Omental fat pad (tissue), 4 donors: ENCODE measurements around the gene SLC48A1. TPM values are rescaled to one million over a fixed set of nuclear protein-coding genes. Genes with fewer than 3 reads are reported as not detected.

Experiments
- ATAC-seq: fragments of 150-250 bp; one replicate; pipeline ENCODE4 v1.9.1; 2016; ENCODE audit warnings: mild to moderate bottlenecking, moderate library complexity; ENCODE audit not compliant: low FRiP score
- DNase-seq: peaks from one replicate; pipeline ENCODE4 v3.0.0-alpha.2; 2019; ENCODE audit warnings: low spot score
- total RNA-seq, 4 donors: library from RNA; depleted of rRNA; stranded (reverse); fragments of >200 nt; gene quantifications; one replicate each; pipeline ENCODE4 v1.1.0, GENCODE V29; 2016
- TF ChIP-seq, protein P1 (sequence below), 3 donors: fragments of 450-650 bp; IDR thresholded peaks; one replicate each; pipeline ENCODE4 v1.5.1; 2016 to 2017; ENCODE audit warnings: antibody characterized with exemption in 3 of 3, mild to moderate bottlenecking in 3 of 3, moderate library complexity in 2 of 3

Gene SLC48A1
- total RNA-seq, 4 donors from 2014 or later: 27.6 to 50.3 (median 48.1) TPM

- TF ChIP-seq, protein P1, sequence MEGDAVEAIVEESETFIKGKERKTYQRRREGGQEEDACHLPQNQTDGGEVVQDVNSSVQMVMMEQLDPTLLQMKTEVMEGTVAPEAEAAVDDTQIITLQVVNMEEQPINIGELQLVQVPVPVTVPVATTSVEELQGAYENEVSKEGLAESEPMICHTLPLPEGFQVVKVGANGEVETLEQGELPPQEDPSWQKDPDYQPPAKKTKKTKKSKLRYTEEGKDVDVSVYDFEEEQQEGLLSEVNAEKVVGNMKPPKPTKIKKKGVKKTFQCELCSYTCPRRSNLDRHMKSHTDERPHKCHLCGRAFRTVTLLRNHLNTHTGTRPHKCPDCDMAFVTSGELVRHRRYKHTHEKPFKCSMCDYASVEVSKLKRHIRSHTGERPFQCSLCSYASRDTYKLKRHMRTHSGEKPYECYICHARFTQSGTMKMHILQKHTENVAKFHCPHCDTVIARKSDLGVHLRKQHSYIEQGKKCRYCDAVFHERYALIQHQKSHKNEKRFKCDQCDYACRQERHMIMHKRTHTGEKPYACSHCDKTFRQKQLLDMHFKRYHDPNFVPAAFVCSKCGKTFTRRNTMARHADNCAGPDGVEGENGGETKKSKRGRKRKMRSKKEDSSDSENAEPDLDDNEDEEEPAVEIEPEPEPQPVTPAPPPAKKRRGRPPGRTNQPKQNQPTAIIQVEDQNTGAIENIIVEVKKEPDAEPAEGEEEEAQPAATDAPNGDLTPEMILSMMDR (IDR thresholded peaks at IDR 0.05): no peak
- DNase-seq (no peak), ATAC-seq (no peak)
Measured at GRCh38 chr12:47785887-47786661, 13.0 kb downstream of the SLC48A1 start.

DNA sequence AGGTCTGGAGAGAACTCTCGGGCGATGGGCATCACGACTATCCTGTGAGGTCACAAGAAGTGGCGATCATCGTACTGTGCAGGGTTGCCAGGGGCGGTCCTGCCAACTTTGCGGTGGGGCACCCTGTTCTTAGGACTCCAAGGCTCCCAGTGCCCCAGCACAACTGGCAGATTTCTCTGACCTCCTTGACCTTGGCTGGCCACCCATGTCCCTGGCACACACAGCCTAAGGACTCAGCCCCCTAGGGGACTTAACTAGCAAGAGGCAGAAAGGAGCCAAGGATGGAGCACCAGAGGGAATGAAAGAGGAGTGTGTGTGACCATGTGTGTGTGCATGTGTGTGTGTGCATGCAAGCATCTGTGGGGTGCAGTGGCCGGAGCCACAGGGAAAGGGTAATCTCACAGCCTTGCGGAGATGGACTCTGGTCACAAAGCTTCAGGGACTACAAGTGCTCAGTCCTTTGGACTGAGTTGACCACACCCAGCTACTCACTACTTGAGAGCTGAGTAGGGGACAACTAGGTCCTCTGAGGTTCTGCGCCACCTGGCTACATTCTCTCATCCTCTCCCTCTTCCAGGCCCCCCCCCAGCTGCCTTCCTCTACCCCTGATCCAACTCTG lies 13.7 kb downstream of the SLC48A1 start:
- no peak for DNase-seq
- ATAC-seq: no peak
- TF ChIP-seq, protein P1 (IDR thresholded peaks at IDR 0.05): no peak

- ATAC-seq (no peak), DNase-seq (no peak)
- TF ChIP-seq, protein P1 (IDR thresholded peaks at IDR 0.05): no peak
Measured at GRCh38 chr12:47787596-47788319, 14.7 kb downstream of the SLC48A1 start.

DNA sequence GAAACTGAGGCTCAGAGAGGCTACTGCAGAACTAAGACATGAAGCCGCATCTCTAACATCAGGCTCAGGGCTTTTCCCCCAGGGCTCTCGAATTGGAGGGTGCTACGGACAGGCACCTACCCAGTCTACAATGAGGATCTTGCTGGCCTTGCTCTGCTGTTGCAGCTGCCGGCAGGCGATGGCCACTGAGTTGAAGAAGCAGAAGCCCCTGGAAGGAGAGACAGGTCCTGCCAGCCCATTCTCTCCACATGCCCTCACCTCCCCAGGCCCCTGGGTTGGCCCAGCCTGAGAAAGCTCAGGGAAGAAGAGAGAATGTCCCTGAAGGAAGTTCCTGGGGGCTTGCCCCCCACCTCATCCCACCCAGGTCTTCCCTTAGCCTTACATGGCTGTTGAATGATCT lies 16.1 kb downstream of the SLC48A1 start:
- ATAC-seq: no peak
- TF ChIP-seq, protein P1 (IDR thresholded peaks at IDR 0.05): no peak
- no peak for DNase-seq

DNA sequence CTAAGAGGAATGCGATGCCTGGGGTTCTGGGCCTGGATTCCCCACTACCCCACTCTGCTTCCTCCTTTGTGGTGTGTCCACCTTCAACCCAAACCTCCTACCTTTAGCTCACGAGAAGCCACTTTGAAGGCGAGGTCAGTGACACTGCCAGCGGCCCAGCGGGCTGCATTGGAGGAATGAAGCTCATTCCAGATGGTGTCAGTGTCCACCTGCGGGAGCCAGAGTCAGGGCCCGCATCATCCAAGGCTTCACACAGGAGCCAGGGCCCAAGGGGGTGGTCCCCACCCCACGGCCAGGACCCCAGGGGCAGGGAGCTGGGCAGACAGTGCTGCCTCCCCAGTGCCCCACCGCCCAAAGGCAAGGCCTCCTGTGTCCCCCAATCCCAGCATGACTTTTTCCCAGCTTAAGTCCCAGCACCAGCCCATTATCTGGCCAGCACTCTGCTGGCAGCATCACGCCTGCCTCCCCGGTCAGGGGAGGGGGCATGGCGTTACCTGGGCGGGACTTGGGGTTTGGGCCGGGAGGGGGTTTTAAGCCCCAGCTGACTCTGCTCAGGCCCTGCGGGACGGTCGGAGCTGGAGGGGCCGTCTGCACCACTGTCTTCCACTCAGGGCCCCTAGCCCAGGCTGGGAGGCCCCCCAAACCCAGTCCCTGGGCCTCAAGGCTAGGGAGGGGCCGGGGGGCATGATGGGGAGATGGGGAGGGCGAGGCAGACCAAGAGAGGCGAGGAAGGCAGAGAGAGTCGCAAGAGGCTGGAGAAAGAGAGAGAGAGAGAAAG lies 16.9 kb downstream of the SLC48A1 start:
- no peak for ATAC-seq
- no peak for DNase-seq
- TF ChIP-seq, protein P1 (IDR thresholded peaks at IDR 0.05): no peak

DNA sequence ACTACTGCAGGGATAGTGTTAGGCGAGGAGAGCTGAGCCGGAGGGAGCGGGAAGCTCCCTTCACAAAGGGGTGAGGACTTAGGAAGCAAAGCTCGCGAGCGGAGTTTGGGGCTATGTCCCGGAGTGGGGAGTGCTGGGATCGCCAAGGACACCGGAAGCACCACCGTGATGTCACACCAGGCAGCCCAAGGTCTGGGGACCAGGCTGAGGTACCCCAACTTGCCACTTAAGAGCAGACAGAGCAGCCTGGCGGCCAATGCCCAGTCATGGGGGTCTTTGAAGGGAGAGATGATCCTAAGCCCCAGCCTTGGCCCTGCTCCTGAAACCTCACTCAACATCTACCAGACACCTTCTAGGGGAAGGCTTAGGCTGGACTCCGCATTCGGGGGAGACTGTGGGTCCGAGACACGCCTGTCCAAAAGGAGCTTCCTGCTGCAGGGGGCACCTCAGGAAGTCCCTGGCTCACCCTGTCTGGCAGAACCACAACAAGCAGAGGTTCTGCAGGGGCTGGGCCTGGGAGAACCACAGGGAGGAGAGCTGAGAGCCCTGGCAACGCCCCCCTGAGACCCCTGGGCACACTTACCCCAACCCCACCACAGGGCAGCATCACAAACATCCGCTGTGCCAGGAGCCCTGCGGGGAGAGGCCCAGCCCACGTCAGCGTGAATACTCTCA lies 17.8 kb downstream of the SLC48A1 start:
- DNase-seq: no peak
- TF ChIP-seq, protein P1 (IDR thresholded peaks at IDR 0.05): no peak

More for the DNA sequence above, 17.8 kb downstream of the SLC48A1 start:
- no peak for ATAC-seq
